C4-2B (cell line): Measurements from ENCODE around the gene SLC7A6OS.

Source experiments
- ZFX ChIP-seq: fragments of 450-650 bp; IDR thresholded peaks from 2 replicates; pipeline ENCODE4 v1.6.1; 2017
- TF ChIP-seq, protein P1 (sequence below): fragments of 450-650 bp; conservative IDR thresholded peaks from 2 replicates; pipeline ENCODE4 v1.5.1; 2017; ENCODE audit warnings: mild to moderate bottlenecking

DNA sequence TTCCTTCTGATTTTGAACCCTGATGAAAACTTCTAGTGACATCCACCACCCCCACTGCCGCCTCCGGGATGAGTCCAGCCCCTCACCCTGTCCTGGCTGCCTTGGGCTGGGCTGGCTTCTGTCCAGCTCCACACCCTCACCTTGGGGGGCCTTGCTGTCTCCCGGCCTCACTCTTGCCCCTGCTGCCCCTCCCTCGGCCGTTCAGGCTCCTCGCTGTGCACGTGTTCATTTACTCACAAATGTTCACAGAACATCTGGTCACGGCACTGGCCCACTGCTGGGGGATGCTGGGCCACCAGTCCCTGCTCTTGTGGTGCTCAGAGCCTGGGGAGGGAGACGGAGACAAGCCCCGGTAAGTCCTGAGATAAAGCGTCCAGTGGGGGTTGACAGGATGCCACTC lies 40.7 kb upstream of the SLC7A6OS start:
- TF ChIP-seq, protein P1, sequence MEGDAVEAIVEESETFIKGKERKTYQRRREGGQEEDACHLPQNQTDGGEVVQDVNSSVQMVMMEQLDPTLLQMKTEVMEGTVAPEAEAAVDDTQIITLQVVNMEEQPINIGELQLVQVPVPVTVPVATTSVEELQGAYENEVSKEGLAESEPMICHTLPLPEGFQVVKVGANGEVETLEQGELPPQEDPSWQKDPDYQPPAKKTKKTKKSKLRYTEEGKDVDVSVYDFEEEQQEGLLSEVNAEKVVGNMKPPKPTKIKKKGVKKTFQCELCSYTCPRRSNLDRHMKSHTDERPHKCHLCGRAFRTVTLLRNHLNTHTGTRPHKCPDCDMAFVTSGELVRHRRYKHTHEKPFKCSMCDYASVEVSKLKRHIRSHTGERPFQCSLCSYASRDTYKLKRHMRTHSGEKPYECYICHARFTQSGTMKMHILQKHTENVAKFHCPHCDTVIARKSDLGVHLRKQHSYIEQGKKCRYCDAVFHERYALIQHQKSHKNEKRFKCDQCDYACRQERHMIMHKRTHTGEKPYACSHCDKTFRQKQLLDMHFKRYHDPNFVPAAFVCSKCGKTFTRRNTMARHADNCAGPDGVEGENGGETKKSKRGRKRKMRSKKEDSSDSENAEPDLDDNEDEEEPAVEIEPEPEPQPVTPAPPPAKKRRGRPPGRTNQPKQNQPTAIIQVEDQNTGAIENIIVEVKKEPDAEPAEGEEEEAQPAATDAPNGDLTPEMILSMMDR, result no peak
- TF ChIP-seq ZFX, result no peak
